HEK293 (cell line): ENCODE data around the gene E4F1.

ENCODE experiments used
- CTCF ChIA-PET: fragments of 350-600 bp; formaldehyde crosslinking; extraction: SDS; loops from one replicate; lab custom pipeline; 2021; ENCODE audit warnings: antibody characterized with exemption; lab: Yijun Ruan, JAX
- POLR2A ChIA-PET: fragments of 300-600 bp; formaldehyde crosslinking; extraction: SDS; loops from one replicate; lab custom pipeline; 2020; ENCODE audit warnings: antibody characterized with exemption, inconsistent platforms; lab: Yijun Ruan, JAX
- H3K27ac ChIP-seq: fragments of 200-500 bp; sonication (Bioruptor generic); 2 replicates; pipeline ENCODE4 v1.5.1; 2014; ENCODE audit warnings: low read depth, low read length, control low read depth, inconsistent platforms; ENCODE audit errors: extremely low read depth
- H3K36me3 ChIP-seq, 2 experiments: fragments of 200-500 bp in 1 of 2; sonication (Bioruptor generic) in 1 of 2; 1 replicate in 1 of 2; 2 replicates in 1 of 2; pipeline ENCODE4 v1.5.1; 2014 to 2017; ENCODE audit warnings: inconsistent platforms in 2 of 2, low read length in 2 of 2; ENCODE audit not compliant: control insufficient read depth in 2 of 2, insufficient read depth in 1 of 2
- H3K4me1 ChIP-seq: fragments of 200-500 bp; sonication (Bioruptor generic); 2 replicates; pipeline ENCODE4 v1.5.1; 2014; ENCODE audit warnings: mild to moderate bottlenecking, low read length, inconsistent platforms; ENCODE audit not compliant: control insufficient read depth, insufficient read depth
- H3K4me3 ChIP-seq: 2 replicates; pipeline ENCODE4 v1.5.1; 2011; ENCODE audit warnings: low read depth, mild to moderate bottlenecking, control low read depth, low read length, moderate library complexity
- H3K9me3 ChIP-seq: fragments of 200-500 bp; sonication (Bioruptor generic); 2 replicates; pipeline ENCODE4 v1.5.1; 2014; ENCODE audit warnings: low read depth, low read length, inconsistent platforms; ENCODE audit not compliant: control insufficient read depth, insufficient read depth
- GLIS2 ChIP-seq: fragments of 450-650 bp; formaldehyde crosslinking; IDR thresholded peaks from 2 replicates; pipeline ENCODE4 v1.5.1; 2016; ENCODE audit warnings: missing biosample characterization, missing genetic modification characterization
- HIC1 ChIP-seq: fragments of 450-650 bp; formaldehyde crosslinking; IDR thresholded peaks from 2 replicates; pipeline ENCODE4 v1.5.1; 2016; ENCODE audit warnings: missing biosample characterization, missing genetic modification characterization
- HOXC10 ChIP-seq: sonication (generic); formaldehyde crosslinking; IDR thresholded peaks from 2 replicates; pipeline ENCODE4 v1.8.1; 2023; ENCODE audit warnings: mild to moderate bottlenecking, missing genetic modification reagents
- KLF10 ChIP-seq: fragments of 450-650 bp; IDR thresholded peaks from 2 replicates; pipeline ENCODE4 v1.5.1; 2018; ENCODE audit warnings: missing biosample characterization, mild to moderate bottlenecking, missing genetic modification characterization
- PRDM1 ChIP-seq: fragments of 450-650 bp; formaldehyde crosslinking; IDR thresholded peaks from 2 replicates; pipeline ENCODE4; 2016; ENCODE audit warnings: missing biosample characterization, missing genetic modification characterization
- REPIN1 ChIP-seq: fragments of 450-650 bp; formaldehyde crosslinking; IDR thresholded peaks from 2 replicates; pipeline ENCODE4 v1.5.1; 2017; ENCODE audit warnings: missing biosample characterization, missing genetic modification characterization, low read depth
- ZBTB1 ChIP-seq: fragments of 450-650 bp; formaldehyde crosslinking; IDR thresholded peaks from 2 replicates; pipeline ENCODE4 v1.5.1; 2016; ENCODE audit warnings: missing biosample characterization, missing genetic modification characterization
- ZIC2 ChIP-seq: fragments of 450-650 bp; formaldehyde crosslinking; IDR thresholded peaks from 2 replicates; pipeline ENCODE4 v1.5.1; 2016; ENCODE audit warnings: missing biosample characterization, missing genetic modification characterization
- ZNF121 ChIP-seq: fragments of 450-650 bp; formaldehyde crosslinking; IDR thresholded peaks from 2 replicates; pipeline ENCODE4 v1.5.1; 2016; ENCODE audit warnings: missing biosample characterization, missing genetic modification characterization
- ZNF24 ChIP-seq: fragments of 450-650 bp; formaldehyde crosslinking; IDR thresholded peaks from 2 replicates; pipeline ENCODE4 v1.5.1; 2016; ENCODE audit warnings: missing biosample characterization, missing genetic modification characterization
- ZNF280C ChIP-seq: fragments of 450-650 bp; formaldehyde crosslinking; IDR thresholded peaks from 2 replicates; pipeline ENCODE4 v1.5.1; 2016; ENCODE audit warnings: missing biosample characterization, missing genetic modification characterization
- ZNF37A ChIP-seq: fragments of 450-650 bp; IDR thresholded peaks from 2 replicates; pipeline ENCODE4 v1.5.1; 2018; ENCODE audit warnings: missing biosample characterization, missing genetic modification characterization
- ZNF488 ChIP-seq: fragments of 450-650 bp; formaldehyde crosslinking; IDR thresholded peaks from 2 replicates; pipeline ENCODE4 v1.5.1; 2016; ENCODE audit warnings: missing biosample characterization, missing genetic modification characterization
- ZNF558 ChIP-seq: fragments of 450-650 bp; formaldehyde crosslinking; IDR thresholded peaks from 2 replicates; pipeline ENCODE4 v1.5.1; 2016; ENCODE audit warnings: missing biosample characterization, missing genetic modification characterization
- ZNF560 ChIP-seq: fragments of 450-650 bp; formaldehyde crosslinking; IDR thresholded peaks from 2 replicates; pipeline ENCODE4 v1.5.1; 2017; ENCODE audit warnings: missing biosample characterization, missing genetic modification characterization, borderline replicate concordance
- ZNF600 ChIP-seq: fragments of 450-650 bp; formaldehyde crosslinking; IDR thresholded peaks from 2 replicates; pipeline ENCODE4 v1.5.1; 2016; ENCODE audit warnings: missing biosample characterization, missing genetic modification characterization
- ZNF629 ChIP-seq: fragments of 450-650 bp; formaldehyde crosslinking; IDR thresholded peaks from 2 replicates; pipeline ENCODE4 v1.5.1; 2017; ENCODE audit warnings: missing biosample characterization, missing genetic modification characterization
- ZNF837 ChIP-seq: fragments of 450-650 bp; formaldehyde crosslinking; IDR thresholded peaks from 2 replicates; pipeline ENCODE4 v1.5.1; 2016; ENCODE audit warnings: missing biosample characterization, missing genetic modification characterization

Gene E4F1

GRCh38 chr16:2184346-2184745 lies 39.0 kb upstream of the E4F1 start:
- TF ChIP-seq KLF10: no peak
- no peak for TF ChIP-seq ZNF37A (tag by site-specific recombination)
- no peak for TF ChIP-seq ZNF558 (tag by site-specific recombination)
- no peak for TF ChIP-seq ZNF560 (tag by site-specific recombination)
- TF ChIP-seq ZIC2 (tag by site-specific recombination): no peak
- no peak for TF ChIP-seq ZBTB1 (tag by site-specific recombination)
- TF ChIP-seq HIC1 (tag by site-specific recombination): peak; percentile 68; the same call in 1 of the 2 replicates
- peak; percentile 61 for TF ChIP-seq ZNF600 (tag by site-specific recombination)
- TF ChIP-seq GLIS2 (tag by site-specific recombination): no peak
- TF ChIP-seq ZNF629 (tag by site-specific recombination): no peak
- no peak for TF ChIP-seq ZNF837 (tag by site-specific recombination)
- no peak for TF ChIP-seq ZNF121
- no peak for TF ChIP-seq PRDM1
- TF ChIP-seq HOXC10 (CRISPR knock-in tag): no peak
- TF ChIP-seq REPIN1 (tag by site-specific recombination): no peak
- no peak for TF ChIP-seq ZNF488 (tag by site-specific recombination)
- POLR2A ChIA-PET: no interaction called here
- Histone ChIP-seq H3K4me3 (no peak overlapping the region), H3K27ac (no peak overlapping the region), H3K36me3 (peaks cover 0 to 16% of the 10 kb centered on the region in 2 experiments; a peak in 1 of 3 replicates), H3K9me3 (no peaks in the 10 kb centered on the region), H3K4me1 (no peaks in the 10 kb centered on the region)
- CTCF ChIA-PET: no interaction called here

- Histone ChIP-seq H3K4me1 (no peaks in the 10 kb centered on the region), H3K9me3 (no peaks in the 10 kb centered on the region), H3K36me3 (peaks cover 0 to 16% of the 10 kb centered on the region in 2 experiments; a peak in 1 of 3 replicates), H3K4me3 (no peak overlapping the region)
- CTCF ChIA-PET: interaction anchor here (0.7 kb wide), 1 partner anchor 12 kb away, joined by 5 read pairs; no protein-coding TSS in a partner anchor
- POLR2A ChIA-PET: interaction anchor here (1.8 kb wide), 1 partner anchor 30 kb away, joined by 5 read pairs; the partner anchor contains the start of gene TRAF7
- no peak for TF ChIP-seq ZNF488 (tag by site-specific recombination)
- TF ChIP-seq ZNF280C (tag by site-specific recombination): no peak
- TF ChIP-seq ZNF24 (tag by site-specific recombination): no peak
- TF ChIP-seq, all 188 proteins: peak for 0
- H3K27ac ChIP-seq: no peak overlapping the region
Measured at GRCh38 chr16:2184962-2185361, 38.4 kb upstream of the E4F1 start.
